ENCODE data around the gene FBXW8.

GRCh38 chr12:116984098-116984497 lies 73.3 kb downstream of the FBXW8 start:
- TF ChIP-seq EZH2 (optimal IDR thresholded peaks at IDR 0.05; ENCODE audit: low read depth, low read length) = no peak
- no peak for TF ChIP-seq CTCF (IDR thresholded peaks at IDR 0.05; ENCODE audit: low read length)

Measured in MM.1S (cell line).